Calu3 (cell line): ENCODE measurements around the gene INPP5F. TPM values are rescaled to one million over a fixed set of nuclear protein-coding genes. Genes with fewer than 3 reads are reported as not detected.

Experiments used
- BruUV-seq: library from RNA; stranded (reverse); fragments of 400-500 nt; replicated peaks from 2 replicates; lab custom pipeline; 2021; lab: Mats Ljungman, UMichigan
- CTCF ChIA-PET: fragments of 300-600 bp; sonication (Branson Sonifier 250); formaldehyde crosslinking; loops from one replicate; lab custom pipeline; 2022; ENCODE audit warnings: antibody characterized with exemption; lab: Charles Lee
- DNase-seq: peaks from one replicate; pipeline ENCODE4 v3.0.0; 2022
- H3K27ac Mint-ChIP-seq: one replicate; pipeline ENCODE4 v1.8.0; 2022; ENCODE audit warnings: mixed read lengths; ENCODE audit not compliant: unreplicated experiment
- H3K27me3 Mint-ChIP-seq: one replicate; pipeline ENCODE4 v1.8.0; 2022; ENCODE audit warnings: mixed read lengths; ENCODE audit not compliant: unreplicated experiment
- H3K36me3 Mint-ChIP-seq: one replicate; pipeline ENCODE4 v1.8.0; 2022; ENCODE audit warnings: mild to moderate bottlenecking, moderate library complexity, mixed read lengths; ENCODE audit not compliant: insufficient read depth, unreplicated experiment
- H3K4me1 Mint-ChIP-seq: one replicate; pipeline ENCODE4 v1.8.0; 2022; ENCODE audit warnings: mild to moderate bottlenecking, low read depth, mixed read lengths; ENCODE audit not compliant: unreplicated experiment
- H3K4me3 Mint-ChIP-seq: one replicate; pipeline ENCODE4 v1.8.0; 2022; ENCODE audit warnings: mild to moderate bottlenecking, low read depth, moderate library complexity, mixed read lengths; ENCODE audit not compliant: unreplicated experiment
- H3K9me3 Mint-ChIP-seq: one replicate; pipeline ENCODE4 v1.8.0; 2022; ENCODE audit warnings: low read depth, mixed read lengths; ENCODE audit not compliant: unreplicated experiment
- intact Hi-C: fragments of 100-400 bp; cut with micrococcal nuclease; formaldehyde crosslinking; loops from one replicate; pipeline ENCODE4 v1.10.0; 2022; ENCODE audit not compliant: unreplicated experiment
- total RNA-seq: library from RNA; stranded (reverse); gene quantifications from 2 replicates; pipeline ENCODE4 v1.2.3, GENCODE V29; 2022
- TF ChIP-seq, protein P1 (sequence below): fragments of 200-600 bp; IDR thresholded peaks from one replicate; pipeline ENCODE4 v1.8.0; 2022; ENCODE audit warnings: antibody characterized with exemption; ENCODE audit not compliant: unreplicated experiment

The INPP5F gene
- total RNA-seq, 1 experiment from 2014 or later: 6.9 TPM

GRCh38 chr10:119693262-119693957 is 32.4 kb upstream of the INPP5F start:
- no TSS peak for BruUV-seq
- Mint-ChIP-seq H3K27me3 (no peaks in the 10 kb centered on the region), H3K36me3 (no peaks in the 10 kb centered on the region), H3K27ac (no peak overlapping the region), H3K4me3 (no peak overlapping the region), H3K9me3 (peaks cover 4% of the 10 kb centered on the region), H3K4me1 (no peaks in the 10 kb centered on the region)
- CTCF ChIA-PET: no interaction called here
- TF ChIP-seq, protein P1, sequence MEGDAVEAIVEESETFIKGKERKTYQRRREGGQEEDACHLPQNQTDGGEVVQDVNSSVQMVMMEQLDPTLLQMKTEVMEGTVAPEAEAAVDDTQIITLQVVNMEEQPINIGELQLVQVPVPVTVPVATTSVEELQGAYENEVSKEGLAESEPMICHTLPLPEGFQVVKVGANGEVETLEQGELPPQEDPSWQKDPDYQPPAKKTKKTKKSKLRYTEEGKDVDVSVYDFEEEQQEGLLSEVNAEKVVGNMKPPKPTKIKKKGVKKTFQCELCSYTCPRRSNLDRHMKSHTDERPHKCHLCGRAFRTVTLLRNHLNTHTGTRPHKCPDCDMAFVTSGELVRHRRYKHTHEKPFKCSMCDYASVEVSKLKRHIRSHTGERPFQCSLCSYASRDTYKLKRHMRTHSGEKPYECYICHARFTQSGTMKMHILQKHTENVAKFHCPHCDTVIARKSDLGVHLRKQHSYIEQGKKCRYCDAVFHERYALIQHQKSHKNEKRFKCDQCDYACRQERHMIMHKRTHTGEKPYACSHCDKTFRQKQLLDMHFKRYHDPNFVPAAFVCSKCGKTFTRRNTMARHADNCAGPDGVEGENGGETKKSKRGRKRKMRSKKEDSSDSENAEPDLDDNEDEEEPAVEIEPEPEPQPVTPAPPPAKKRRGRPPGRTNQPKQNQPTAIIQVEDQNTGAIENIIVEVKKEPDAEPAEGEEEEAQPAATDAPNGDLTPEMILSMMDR: no peak
- DNase-seq: no peak
- intact Hi-C loops: no loop called here

- CTCF ChIA-PET: no interaction called here
- no peaks in the 10 kb centered on the region for H3K36me3 Mint-ChIP-seq
- no peak overlapping the region for H3K4me3 Mint-ChIP-seq
- H3K4me1 Mint-ChIP-seq: no peaks in the 10 kb centered on the region
- H3K9me3 Mint-ChIP-seq: peaks cover 4% of the 10 kb centered on the region
- BruUV-seq: no TSS peak
- no peaks in the 10 kb centered on the region for H3K27me3 Mint-ChIP-seq
- TF ChIP-seq, protein P1: no peak
- DNase-seq: no peak
- intact Hi-C loops: no loop called here
- H3K27ac Mint-ChIP-seq: no peak overlapping the region
These were observed 31.2 kb upstream of the INPP5F start for GRCh38 chr10:119694608-119695007.

DNA sequence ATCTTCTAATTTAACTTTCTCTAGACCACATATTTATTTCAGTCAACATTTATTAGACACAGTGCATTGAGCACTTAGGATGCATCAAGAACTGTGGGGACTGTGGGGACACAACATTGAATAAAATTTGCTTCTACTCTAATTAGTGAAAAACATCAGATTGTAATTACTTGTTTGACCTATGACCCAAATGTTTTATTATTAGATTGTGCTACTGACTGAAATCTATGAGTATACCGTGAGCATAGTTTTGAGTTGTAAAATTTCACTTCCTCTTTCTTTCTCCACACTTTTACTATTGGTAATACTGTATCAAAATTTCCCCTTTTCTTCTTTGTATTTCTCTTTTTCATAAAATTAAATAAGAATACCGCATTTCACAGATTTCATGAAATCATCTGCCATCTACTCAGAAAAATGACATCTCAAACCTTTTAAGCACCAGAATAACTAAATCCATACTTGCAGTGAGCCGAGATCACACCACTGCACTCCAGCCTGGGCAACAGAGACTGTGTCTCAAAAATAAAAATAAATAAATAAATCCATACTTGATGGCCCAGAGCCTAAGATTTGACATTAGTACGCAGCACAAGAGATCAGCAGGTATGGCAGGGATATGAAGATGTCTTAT is 25.4 kb upstream of the INPP5F start:
- intact Hi-C loops: no loop called here
- no peaks in the 10 kb centered on the region for H3K27me3 Mint-ChIP-seq
- H3K4me1 Mint-ChIP-seq: peaks cover 10% of the 10 kb centered on the region
- CTCF ChIA-PET: no interaction called here
- DNase-seq: no peak
- H3K4me3 Mint-ChIP-seq: no peak overlapping the region
- peaks cover 4% of the 10 kb centered on the region for H3K9me3 Mint-ChIP-seq
- no peaks in the 10 kb centered on the region for H3K36me3 Mint-ChIP-seq
- no TSS peak for BruUV-seq
- TF ChIP-seq, protein P1: no peak
- no peak overlapping the region for H3K27ac Mint-ChIP-seq

- peaks cover 3% of the 10 kb centered on the region for H3K9me3 Mint-ChIP-seq
- intact Hi-C loops: no loop called here
- DNase-seq: peak; percentile 23
- no TSS peak for BruUV-seq
- TF ChIP-seq, protein P1: no peak
- no peak overlapping the region for H3K4me3 Mint-ChIP-seq
- CTCF ChIA-PET: interaction anchor here (0.6 to 1.2 kb wide), 6 partner anchors 26 to 968 kb away, joined by 3 to 5 read pairs (median 4); no protein-coding TSS in a partner anchor
- H3K4me1 Mint-ChIP-seq: peaks cover 10% of the 10 kb centered on the region
- H3K36me3 Mint-ChIP-seq: no peaks in the 10 kb centered on the region
- H3K27ac Mint-ChIP-seq: no peak overlapping the region
- H3K27me3 Mint-ChIP-seq: no peaks in the 10 kb centered on the region
These were observed 24.0 kb upstream of the INPP5F start for GRCh38 chr10:119701861-119702260.
